Stimulated activated effector memory CD8-positive, alpha-beta T cell treated with anti-CD3 and anti-CD28 coated beads, Interleukin-12 subunit alpha, Interleukin-12 subunit beta, amount 100 ng/mL, for 72 hours (primary cell): ENCODE data around the gene ATP1A4.
A peak's percentile ranks its signal among the peaks of the same experiment; 100 is the strongest.

Source experiments
- ATAC-seq: fragments of 150-1000 bp; cut with Tn5 transposase; 2 replicates; pipeline ENCODE4 v1.10.0; 2021
- DNase-seq, 2 donors: peaks; one replicate each; pipeline ENCODE4 v3.0.0; 2021 to 2022; ENCODE audit warnings: low spot score in 2 of 2
- H3K27ac Mint-ChIP-seq: one replicate; pipeline ENCODE4 v1.8.0; 2022; ENCODE audit warnings: mild to moderate bottlenecking, mixed read lengths
- H3K36me3 Mint-ChIP-seq: one replicate; pipeline ENCODE4 v1.8.0; 2022; ENCODE audit warnings: mild to moderate bottlenecking, mixed read lengths
- H3K4me1 Mint-ChIP-seq: one replicate; pipeline ENCODE4 v1.8.0; 2022; ENCODE audit warnings: mixed read lengths
- H3K4me3 Mint-ChIP-seq: one replicate; pipeline ENCODE4 v1.8.0; 2022; ENCODE audit warnings: mild to moderate bottlenecking, mixed read lengths
- H3K9me3 Mint-ChIP-seq: one replicate; pipeline ENCODE4 v1.8.0; 2022; ENCODE audit warnings: mixed read lengths

ATP1A4 gene

DNA sequence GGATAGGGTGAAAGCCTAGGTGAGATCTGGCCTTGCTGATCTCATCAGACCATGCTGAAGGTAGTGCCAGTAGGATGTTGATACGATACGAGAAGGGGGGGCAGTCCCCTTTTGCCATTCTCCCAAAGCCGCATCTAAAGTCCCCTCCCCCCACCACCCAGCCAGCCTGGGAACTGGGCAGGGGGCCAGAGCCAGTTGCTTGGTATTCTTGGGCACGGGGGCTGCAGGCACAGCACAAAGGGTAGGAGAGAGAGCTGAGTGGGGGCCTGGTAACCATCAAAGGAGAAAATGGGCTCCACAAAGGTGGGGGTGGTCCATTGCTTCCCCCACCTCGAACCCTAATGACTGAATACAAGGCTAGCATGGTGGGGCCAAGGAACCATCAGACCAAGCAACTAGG, 59.2 kb downstream of the ATP1A4 start:
- no peak overlapping the region for H3K4me3 Mint-ChIP-seq
- ATAC-seq: no peak
- H3K36me3 Mint-ChIP-seq: peaks cover 87% of the 10 kb centered on the region
- no peak for DNase-seq
- H3K4me1 Mint-ChIP-seq: peaks cover 49% of the 10 kb centered on the region
- no peaks in the 10 kb centered on the region for H3K9me3 Mint-ChIP-seq
- H3K27ac Mint-ChIP-seq: peak overlapping the region; percentile 89

DNA sequence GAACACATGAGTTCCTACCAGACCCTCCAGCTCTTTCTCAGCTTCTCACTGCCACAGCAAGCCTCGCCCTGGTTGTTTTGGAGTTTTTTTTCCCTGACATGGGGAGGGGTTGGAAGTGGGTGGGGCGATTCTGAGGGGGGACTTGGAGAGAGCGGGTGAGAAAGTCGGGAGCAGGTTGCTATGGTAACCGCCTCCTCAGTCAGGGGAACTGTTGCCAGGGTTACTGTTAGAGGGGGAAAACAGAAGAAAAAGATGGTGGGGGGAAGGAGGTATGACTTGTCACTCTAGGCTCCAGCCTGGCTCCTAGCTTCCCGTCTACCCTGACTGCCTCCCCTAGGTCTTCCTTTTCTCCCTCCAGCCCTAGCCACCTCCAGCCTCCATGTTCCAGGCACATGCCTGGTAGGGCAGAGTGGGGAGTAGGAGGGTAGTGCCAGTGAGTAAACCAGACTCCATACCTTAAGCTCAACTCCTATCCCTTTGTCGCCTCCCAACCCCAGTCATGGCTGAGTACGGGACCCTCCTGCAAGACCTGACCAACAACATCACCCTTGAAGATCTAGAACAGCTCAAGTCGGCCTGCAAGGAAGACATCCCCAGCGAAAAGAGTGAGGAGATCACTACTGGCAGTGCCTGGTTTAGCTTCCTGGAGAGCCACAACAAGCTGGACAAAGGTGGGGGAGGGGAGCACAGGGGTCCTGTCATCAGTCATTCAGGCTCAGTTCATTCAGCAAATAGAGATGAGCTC, 59.8 kb downstream of the ATP1A4 start:
- H3K27ac Mint-ChIP-seq: peak overlapping the region; percentile 89
- peaks cover 46% of the 10 kb centered on the region for H3K4me1 Mint-ChIP-seq
- DNase-seq (no peak), ATAC-seq (no peak)
- peaks cover 92% of the 10 kb centered on the region for H3K36me3 Mint-ChIP-seq
- H3K4me3 Mint-ChIP-seq: no peak overlapping the region
- no peaks in the 10 kb centered on the region for H3K9me3 Mint-ChIP-seq

DNA sequence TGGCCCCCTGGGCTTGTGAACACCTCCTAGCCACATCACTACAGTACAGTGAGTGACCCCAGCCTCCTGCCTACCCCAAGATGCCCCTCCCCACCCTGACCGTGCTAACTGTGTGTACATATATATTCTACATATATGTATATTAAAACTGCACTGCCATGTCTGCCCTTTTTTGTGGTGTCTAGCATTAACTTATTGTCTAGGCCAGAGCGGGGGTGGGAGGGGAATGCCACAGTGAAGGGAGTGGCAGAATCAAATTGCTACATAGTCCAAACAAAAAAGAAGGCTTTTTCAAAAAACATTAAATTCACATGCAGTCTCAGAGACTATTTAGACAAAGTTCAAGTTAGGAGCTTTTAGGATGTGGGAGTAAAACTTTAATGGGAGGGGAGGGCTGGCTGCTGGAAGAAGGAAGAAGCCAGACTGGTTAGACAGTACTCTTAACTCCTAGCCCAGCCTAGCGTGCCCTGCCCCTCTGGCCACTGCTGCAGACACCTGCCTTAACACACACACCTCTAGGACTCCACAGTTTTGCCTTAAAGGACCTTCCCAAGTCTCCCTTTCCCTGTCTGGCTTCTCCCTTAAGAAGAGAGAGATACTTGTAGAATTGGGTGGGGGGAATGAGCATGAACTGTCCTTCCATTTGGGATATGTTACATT, 63.2 kb downstream of the ATP1A4 start:
- H3K36me3 Mint-ChIP-seq: peaks cover 83% of the 10 kb centered on the region
- H3K4me3 Mint-ChIP-seq: no peak overlapping the region
- DNase-seq (no peak), ATAC-seq (no peak)
- peak overlapping the region; percentile 55 for H3K27ac Mint-ChIP-seq
- H3K4me1 Mint-ChIP-seq: peaks cover 13% of the 10 kb centered on the region
- H3K9me3 Mint-ChIP-seq: no peaks in the 10 kb centered on the region

DNA sequence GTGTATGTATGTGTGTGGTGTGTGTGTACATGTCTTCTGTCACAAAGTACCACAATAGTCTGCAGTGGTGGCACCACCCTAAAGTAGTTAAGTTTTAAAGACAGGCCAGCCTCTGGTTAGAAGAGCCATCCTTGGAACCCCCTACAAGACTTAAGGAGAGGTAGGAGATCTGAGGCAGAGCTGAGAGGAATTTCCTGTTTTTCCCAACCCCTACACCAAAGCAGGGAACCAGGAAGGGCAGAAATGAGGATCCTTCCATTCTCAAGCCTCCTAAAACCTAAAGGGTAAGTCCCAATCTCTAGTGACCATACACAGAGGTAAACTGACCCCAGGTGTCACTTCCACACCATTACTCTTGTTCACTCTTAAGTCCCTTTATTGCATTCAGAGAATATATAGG, 64.9 kb downstream of the ATP1A4 start:
- H3K9me3 Mint-ChIP-seq: no peaks in the 10 kb centered on the region
- no peak for DNase-seq
- no peaks in the 10 kb centered on the region for H3K4me1 Mint-ChIP-seq
- H3K4me3 Mint-ChIP-seq: no peak overlapping the region
- peaks cover 66% of the 10 kb centered on the region for H3K36me3 Mint-ChIP-seq
- ATAC-seq: no peak
- peak overlapping the region; percentile 11 for H3K27ac Mint-ChIP-seq

DNA sequence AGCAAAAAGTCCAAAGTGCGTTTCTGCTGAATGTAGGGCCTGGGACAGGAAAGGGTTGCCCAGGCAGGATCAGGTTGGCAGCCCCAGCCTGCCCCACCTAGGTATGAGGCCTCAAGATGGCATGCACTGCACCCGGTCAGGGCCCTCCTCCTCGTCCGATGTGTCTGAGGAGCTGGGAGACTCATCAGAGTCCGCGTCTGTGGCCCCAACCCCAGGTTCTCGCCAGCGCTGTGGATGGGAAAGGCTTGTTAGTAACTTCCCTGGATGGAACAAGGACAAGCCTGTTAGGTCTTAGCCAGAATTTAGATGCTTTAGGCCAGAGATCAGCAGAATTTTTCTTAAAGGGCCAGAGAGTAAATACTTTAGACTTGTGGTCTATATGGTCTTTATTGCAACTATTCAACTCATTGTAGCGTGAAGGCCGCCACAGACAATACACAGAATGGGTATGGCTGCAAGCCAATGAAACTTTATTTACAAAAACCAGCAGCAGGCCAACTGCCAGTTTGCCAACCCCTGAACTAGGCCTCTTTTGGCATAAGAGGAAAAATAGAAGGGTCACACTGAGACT, 66.2 kb downstream of the ATP1A4 start:
- H3K4me3 Mint-ChIP-seq: no peak overlapping the region
- no peak overlapping the region for H3K27ac Mint-ChIP-seq
- ATAC-seq (no peak), DNase-seq (no peak)
- H3K4me1 Mint-ChIP-seq: no peaks in the 10 kb centered on the region
- no peaks in the 10 kb centered on the region for H3K9me3 Mint-ChIP-seq
- H3K36me3 Mint-ChIP-seq: peaks cover 53% of the 10 kb centered on the region

DNA sequence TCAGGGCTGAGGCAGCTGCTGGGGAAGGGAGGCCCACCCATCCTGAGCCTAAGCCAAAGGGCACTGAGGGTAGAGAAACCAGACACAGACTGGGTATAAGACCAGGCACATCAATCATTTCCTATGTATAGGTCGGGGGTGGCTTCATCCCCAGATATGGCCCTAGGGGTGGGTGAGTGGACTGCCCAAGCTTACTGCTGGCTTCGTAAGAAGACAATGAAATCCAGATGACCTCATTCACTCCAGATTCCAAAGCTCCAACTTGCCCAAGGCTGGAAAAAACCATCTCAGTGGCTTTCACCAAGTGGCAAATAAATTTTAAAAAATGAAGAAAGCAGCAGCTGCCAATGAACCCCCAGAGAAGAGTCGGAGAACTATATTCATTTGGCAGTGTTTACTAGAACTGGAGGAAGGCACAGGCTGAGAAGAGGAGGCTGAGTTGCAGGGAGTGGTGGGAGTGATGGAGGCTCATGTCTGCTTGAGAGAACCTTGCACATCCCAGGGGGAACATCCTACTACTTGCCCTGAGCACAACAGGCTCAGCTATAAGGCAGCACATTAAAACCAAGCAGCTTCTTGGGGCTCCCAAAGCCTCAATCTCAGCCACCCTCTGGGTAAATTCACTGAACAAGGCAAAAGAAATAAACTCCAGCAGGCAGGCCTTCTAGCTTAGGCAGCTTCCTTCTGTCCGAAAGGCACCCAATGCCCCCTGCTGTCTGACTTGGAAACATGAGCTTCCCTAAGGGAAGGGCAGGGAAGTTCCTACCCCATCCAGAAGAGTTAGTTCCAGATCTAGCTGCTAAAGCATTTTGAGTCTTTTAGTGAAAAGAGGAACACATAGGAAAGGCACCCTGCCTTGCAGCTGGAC, 67.9 kb downstream of the ATP1A4 start:
- no peak for ATAC-seq
- H3K27ac Mint-ChIP-seq: peak overlapping the region; percentile 68
- DNase-seq: no peak
- H3K36me3 Mint-ChIP-seq: peaks cover 36% of the 10 kb centered on the region
- no peak overlapping the region for H3K4me3 Mint-ChIP-seq
- no peaks in the 10 kb centered on the region for H3K9me3 Mint-ChIP-seq
- no peaks in the 10 kb centered on the region for H3K4me1 Mint-ChIP-seq

DNA sequence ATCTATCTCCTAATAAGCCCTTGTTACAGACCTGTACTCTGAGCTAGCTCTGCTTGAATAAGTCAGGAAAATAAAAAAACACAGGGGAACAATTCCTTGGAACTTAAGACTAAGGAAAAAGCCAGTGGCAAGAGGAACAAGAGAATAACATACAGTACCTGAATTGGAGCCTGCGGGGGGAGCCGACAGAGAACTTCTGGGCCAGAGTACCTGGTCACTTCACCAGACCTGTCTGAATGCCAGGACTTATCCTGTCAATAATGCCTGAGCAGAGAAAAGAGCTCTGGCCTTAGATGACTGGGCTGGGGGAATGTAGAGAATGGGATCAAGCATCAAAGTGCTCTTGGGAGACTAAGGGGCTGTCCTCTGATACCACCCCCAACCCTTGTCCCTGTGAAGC, 68.9 kb downstream of the ATP1A4 start:
- H3K4me1 Mint-ChIP-seq: no peaks in the 10 kb centered on the region
- peaks cover 26% of the 10 kb centered on the region for H3K36me3 Mint-ChIP-seq
- H3K27ac Mint-ChIP-seq: peak overlapping the region; percentile 68
- H3K4me3 Mint-ChIP-seq: no peak overlapping the region
- ATAC-seq (no peak), DNase-seq (no peak)
- no peaks in the 10 kb centered on the region for H3K9me3 Mint-ChIP-seq

DNA sequence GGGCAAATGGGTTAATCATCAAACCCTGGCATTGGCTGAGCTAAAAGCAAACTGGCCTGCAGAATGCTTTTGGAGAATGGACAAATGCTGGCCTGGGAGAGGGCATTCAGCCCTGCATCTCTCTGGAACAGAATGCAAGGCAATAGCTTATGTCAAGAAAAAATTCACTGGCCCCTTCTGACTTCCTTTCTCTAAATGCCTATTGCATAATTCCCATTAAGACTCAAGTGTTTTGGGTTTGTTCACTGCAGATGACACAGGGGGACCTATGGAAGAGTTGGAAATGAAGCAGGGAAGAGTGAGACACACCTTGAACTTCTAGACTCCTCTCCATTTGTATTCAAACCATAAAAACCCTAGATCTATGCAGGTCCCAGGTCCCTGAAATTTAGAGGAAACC, 69.7 kb downstream of the ATP1A4 start:
- H3K27ac Mint-ChIP-seq: peak overlapping the region; percentile 68
- H3K4me1 Mint-ChIP-seq: no peaks in the 10 kb centered on the region
- DNase-seq (no peak), ATAC-seq (no peak)
- H3K9me3 Mint-ChIP-seq: no peaks in the 10 kb centered on the region
- H3K4me3 Mint-ChIP-seq: no peak overlapping the region
- H3K36me3 Mint-ChIP-seq: peaks cover 18% of the 10 kb centered on the region

DNA sequence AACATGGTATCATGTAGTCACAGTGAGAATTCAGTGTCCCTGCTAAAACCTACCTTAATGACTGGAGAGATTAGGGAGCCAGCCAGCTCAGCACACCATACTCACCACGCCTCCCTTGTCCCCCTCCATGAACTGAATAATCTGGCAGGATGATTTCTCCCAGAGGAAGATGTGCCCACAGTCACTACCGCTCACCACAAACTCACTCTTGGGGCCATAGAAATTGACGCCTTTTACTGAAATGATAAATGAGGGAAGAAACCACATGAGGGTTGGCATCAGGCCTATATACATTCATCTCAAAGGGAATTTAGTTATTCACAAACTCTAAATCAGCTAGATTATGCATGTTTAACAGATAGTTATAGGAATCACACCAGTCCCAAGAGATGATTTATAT, 71.1 kb downstream of the ATP1A4 start:
- ATAC-seq (no peak), DNase-seq (no peak)
- H3K36me3 Mint-ChIP-seq: peaks cover 10% of the 10 kb centered on the region
- peak overlapping the region; percentile 55 for H3K27ac Mint-ChIP-seq
- no peaks in the 10 kb centered on the region for H3K9me3 Mint-ChIP-seq
- no peak overlapping the region for H3K4me3 Mint-ChIP-seq
- H3K4me1 Mint-ChIP-seq: no peaks in the 10 kb centered on the region

DNA sequence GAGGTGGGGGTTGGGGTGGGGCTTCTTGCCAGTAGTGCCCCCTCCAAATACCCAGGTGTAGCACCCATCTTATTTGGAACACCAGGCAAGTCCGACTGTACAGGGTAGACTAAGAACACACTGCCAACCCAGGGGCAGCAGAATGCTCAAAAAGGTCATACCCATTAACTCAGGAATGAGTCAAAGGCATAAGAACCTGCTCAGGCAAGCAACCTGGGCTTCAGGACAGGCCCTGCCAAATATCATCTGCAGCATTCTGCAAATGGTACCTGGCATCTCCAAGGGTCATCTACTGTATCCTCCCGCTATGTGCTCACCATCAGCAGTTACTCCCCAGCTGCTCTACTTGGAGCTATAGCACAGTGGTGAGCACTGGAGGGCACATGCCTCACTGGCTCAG, 73.2 kb downstream of the ATP1A4 start:
- Mint-ChIP-seq H3K9me3 (no peaks in the 10 kb centered on the region), H3K36me3 (no peaks in the 10 kb centered on the region), H3K4me1 (no peaks in the 10 kb centered on the region), H3K4me3 (no peak overlapping the region), H3K27ac (peak overlapping the region; percentile 23)
- no peak for ATAC-seq
- no peak for DNase-seq

DNA sequence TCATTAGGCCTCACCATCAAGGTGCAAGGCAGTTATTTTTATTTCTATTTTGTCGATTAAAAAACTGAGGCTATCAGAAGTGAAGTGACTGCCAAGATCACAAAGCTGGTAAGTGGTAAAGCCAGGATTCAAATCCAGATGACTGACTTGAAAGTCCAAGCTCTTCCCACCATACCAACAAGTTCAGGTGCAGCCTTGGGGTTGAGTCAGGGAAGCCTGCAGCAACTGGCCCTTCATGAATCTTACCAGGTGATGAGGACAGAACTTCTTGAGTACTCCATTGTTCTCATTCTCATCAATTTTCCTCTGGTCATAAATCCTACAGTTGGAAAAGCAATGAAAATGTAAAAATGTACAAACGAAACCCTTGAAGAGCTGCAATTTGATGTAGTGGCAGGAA, 73.9 kb downstream of the ATP1A4 start:
- Mint-ChIP-seq H3K4me3 (no peak overlapping the region), H3K9me3 (no peaks in the 10 kb centered on the region), H3K4me1 (no peaks in the 10 kb centered on the region), H3K36me3 (no peaks in the 10 kb centered on the region), H3K27ac (no peak overlapping the region)
- DNase-seq: no peak
- ATAC-seq: no peak

DNA sequence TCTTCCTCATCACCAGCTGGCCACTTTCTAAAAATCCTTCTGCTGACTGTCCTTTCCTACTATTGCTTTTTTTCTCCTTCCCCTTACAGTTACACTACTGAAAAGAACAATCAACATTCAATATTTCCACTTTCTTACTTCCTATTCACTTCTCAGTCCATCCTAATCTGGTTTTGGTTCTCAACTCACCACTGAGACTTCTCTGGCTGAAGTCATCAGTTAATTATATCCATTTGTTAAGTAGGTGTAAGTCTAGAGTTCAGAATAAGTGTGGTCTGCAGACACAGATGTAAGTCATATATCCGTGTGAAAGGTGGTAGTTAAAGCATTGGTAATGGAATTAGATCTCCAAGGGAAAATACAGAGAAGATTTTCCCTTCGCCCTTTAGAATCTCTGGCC, 75.2 kb downstream of the ATP1A4 start:
- no peak for ATAC-seq
- no peak for DNase-seq
- H3K4me1 Mint-ChIP-seq: no peaks in the 10 kb centered on the region
- no peaks in the 10 kb centered on the region for H3K9me3 Mint-ChIP-seq
- H3K4me3 Mint-ChIP-seq: no peak overlapping the region
- H3K36me3 Mint-ChIP-seq: no peaks in the 10 kb centered on the region
- H3K27ac Mint-ChIP-seq: no peak overlapping the region

DNA sequence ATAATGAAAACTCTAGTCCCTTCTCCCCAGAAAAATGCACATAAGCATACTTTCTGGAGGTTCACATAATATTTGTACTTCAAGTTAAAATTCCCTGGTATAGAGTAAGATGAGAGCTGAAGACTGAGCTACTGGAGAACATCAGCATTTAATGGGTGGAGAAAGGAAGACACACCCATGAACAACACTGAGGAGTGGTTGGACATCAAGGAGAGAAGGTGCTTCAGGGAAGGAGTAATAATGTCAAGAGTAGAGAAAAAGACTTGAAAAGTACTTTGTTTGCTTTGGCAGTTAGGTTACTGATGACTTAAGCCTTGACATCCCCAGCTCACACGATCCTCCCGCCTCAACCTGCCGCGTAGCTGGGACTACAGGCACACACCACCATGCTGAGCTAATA, 75.6 kb downstream of the ATP1A4 start:
- DNase-seq (no peak), ATAC-seq (no peak)
- Mint-ChIP-seq H3K4me1 (no peaks in the 10 kb centered on the region), H3K9me3 (no peaks in the 10 kb centered on the region), H3K36me3 (no peaks in the 10 kb centered on the region), H3K27ac (no peak overlapping the region), H3K4me3 (no peak overlapping the region)

DNA sequence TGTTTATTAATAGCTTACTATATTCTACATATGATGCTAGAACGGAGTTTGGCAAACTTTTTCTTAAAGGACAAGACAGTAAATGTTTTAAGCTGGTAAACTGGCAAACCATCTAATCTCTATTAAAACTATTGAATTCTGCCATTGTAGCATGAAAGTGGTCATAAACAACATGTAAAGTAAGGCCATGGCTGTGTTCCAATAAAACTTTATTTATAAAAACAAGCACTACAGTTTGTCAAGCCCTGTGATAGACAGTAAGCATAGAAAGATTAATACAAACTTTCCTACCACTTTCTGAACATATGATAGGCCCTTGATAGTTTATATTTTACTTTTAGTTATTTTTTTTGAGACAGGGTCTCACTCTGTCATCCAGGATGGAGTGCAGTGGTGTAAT, 76.2 kb downstream of the ATP1A4 start:
- ATAC-seq (no peak), DNase-seq (no peak)
- H3K4me1 Mint-ChIP-seq: no peaks in the 10 kb centered on the region
- H3K27ac Mint-ChIP-seq: no peak overlapping the region
- H3K4me3 Mint-ChIP-seq: no peak overlapping the region
- H3K9me3 Mint-ChIP-seq: no peaks in the 10 kb centered on the region
- no peaks in the 10 kb centered on the region for H3K36me3 Mint-ChIP-seq

DNA sequence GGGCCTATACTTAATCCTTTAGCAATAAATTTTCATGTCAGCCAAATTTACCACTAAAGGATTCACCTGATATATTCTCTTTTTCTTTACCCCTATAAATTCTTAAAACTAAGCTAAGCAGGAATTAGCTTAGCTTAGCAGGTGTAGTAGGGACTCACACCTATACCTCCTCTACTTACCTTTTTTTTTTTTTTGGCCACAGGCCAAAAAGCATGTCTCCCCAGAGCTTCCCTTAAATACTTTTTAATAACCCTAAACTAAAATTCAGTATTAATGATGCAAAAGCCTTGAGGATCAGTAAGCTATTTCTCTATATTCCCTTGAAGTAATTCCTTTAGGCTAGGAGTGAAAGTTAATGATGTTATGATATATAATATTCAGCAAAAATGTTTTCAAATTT, 77.0 kb downstream of the ATP1A4 start:
- H3K4me1 Mint-ChIP-seq: peaks cover 2% of the 10 kb centered on the region

More for the DNA sequence above, 77.0 kb downstream of the ATP1A4 start:
- no peak overlapping the region for H3K4me3 Mint-ChIP-seq
- H3K36me3 Mint-ChIP-seq: no peaks in the 10 kb centered on the region
- ATAC-seq: no peak
- no peaks in the 10 kb centered on the region for H3K9me3 Mint-ChIP-seq
- peak overlapping the region; percentile 54 for H3K27ac Mint-ChIP-seq
- no peak for DNase-seq
